Astrocyte of the hippocampus (primary cell): ENCODE results near the gene OR51L1.
"Not testable (repeated sequence)": the region's sequence is repeated elsewhere in the genome, so short reads cannot be mapped to it uniquely, and the experiment has no call there.

ENCODE experiments used
- DNase-seq: peaks from one replicate; pipeline ENCODE4 v3.0.0; 2011; ENCODE audit warnings: low read depth, low spot score

The OR51L1 gene

GRCh38 chr11:4994551-4994950 lies at the start of gene OR51L1:
OR51L1 (plus strand) TSS chr11:4994851; CDS start chr11:4998983, 4,132 bp downstream.
- DNase-seq, result no peak

- no peak for DNase-seq
Observed at GRCh38 chr11:4947505-4947904, 47.1 kb upstream of the OR51L1 start, which contains the start of gene OR51A4. OR51A4 (minus strand) TSS chr11:4947605; CDS start chr11:4947100, 505 bp downstream.

GRCh38 chr11:4955613-4956012 lies 39.0 kb upstream of the OR51L1 start, which contains the start of gene OR51A2:
OR51A2 (minus strand) TSS chr11:4955713; CDS start chr11:4955713, 0 bp downstream.
- not testable (repeated sequence) for DNase-seq

- DNase-seq, result no peak
Observed at GRCh38 chr11:4957396-4957795, 37.3 kb upstream of the OR51L1 start.

- DNase-seq, result no peak
Observed at GRCh38 chr11:4960877-4961276, 33.8 kb upstream of the OR51L1 start.

- no peak for DNase-seq
Observed at GRCh38 chr11:4962816-4963215, 31.8 kb upstream of the OR51L1 start.

- no peak for DNase-seq
Observed at GRCh38 chr11:4975436-4975835, 19.2 kb upstream of the OR51L1 start.

- no peak for DNase-seq
Observed at GRCh38 chr11:4979036-4979435, 15.6 kb upstream of the OR51L1 start.

GRCh38 chr11:4982678-4983077 lies 12.0 kb upstream of the OR51L1 start:
- DNase-seq, result no peak

- DNase-seq, result no peak
Observed at GRCh38 chr11:4983841-4984240, 10.8 kb upstream of the OR51L1 start.

- no peak for DNase-seq
Observed at GRCh38 chr11:4991060-4991459, 3.6 kb upstream of the OR51L1 start.

- DNase-seq, result peak; percentile 72
Observed at GRCh38 chr11:5004424-5005274, 10.0 kb downstream of the OR51L1 start.

GRCh38 chr11:5007561-5007960 lies 12.9 kb downstream of the OR51L1 start:
- no peak for DNase-seq

GRCh38 chr11:5011254-5011653 lies 16.6 kb downstream of the OR51L1 start:
- DNase-seq, result no peak

GRCh38 chr11:5013012-5013411 lies 18.4 kb downstream of the OR51L1 start:
- DNase-seq, result no peak

GRCh38 chr11:5021996-5022395 lies 27.3 kb downstream of the OR51L1 start:
- no peak for DNase-seq

- no peak for DNase-seq
Observed at GRCh38 chr11:5036669-5037068, 42.0 kb downstream of the OR51L1 start.

GRCh38 chr11:5037926-5038325 lies 43.3 kb downstream of the OR51L1 start:
- DNase-seq, result no peak

GRCh38 chr11:5038341-5038740 lies 43.7 kb downstream of the OR51L1 start:
- DNase-seq, result no peak

GRCh38 chr11:5040876-5041275 lies 46.2 kb downstream of the OR51L1 start:
- DNase-seq, result no peak

GRCh38 chr11:5042091-5042490 lies 47.4 kb downstream of the OR51L1 start:
- no peak for DNase-seq

GRCh38 chr11:5043380-5043779 lies 48.7 kb downstream of the OR51L1 start:
- peak; percentile 3 for DNase-seq

GRCh38 chr11:5046226-5046625 lies 51.6 kb downstream of the OR51L1 start, which contains the start of gene OR52J3:
OR52J3 (plus strand) TSS chr11:5046526; CDS start chr11:5046526, 0 bp downstream.
- DNase-seq, result no peak
